ENCODE measurements around the gene UNC45B. TPM values are rescaled to one million over a fixed set of nuclear protein-coding genes. Genes with fewer than 3 reads are reported as not detected.
"Not testable (repeated sequence)": the region's sequence is repeated elsewhere in the genome, so short reads cannot be mapped to it uniquely, and the experiment has no call there.

UNC45B gene
- polyA plus RNA-seq, 1 donor (not counting 4 experiments of a cell fraction or from before 2014, with no cell fraction given): 0.03 TPM

- no peak for DNase-seq (ENCODE audit: low read depth, low spot score)
- H3K9me3 ChIP-seq (ENCODE audit: control insufficient read depth, low read depth, low read length): no peaks in the 10 kb centered on the region
- H3K9ac ChIP-seq (ENCODE audit: control insufficient read depth, extremely low read depth, insufficient read depth, low read length): no peak overlapping the region
- H3K9me1 ChIP-seq (ENCODE audit: control insufficient read depth, extremely low read depth, insufficient read depth, low read length): no peaks in the 10 kb centered on the region
- no peak overlapping the region for H3K4me2 ChIP-seq (ENCODE audit: control insufficient read depth, extremely low read depth, insufficient read depth, low read depth, low read length)
- H2AFZ ChIP-seq (ENCODE audit: control insufficient read depth, low read length): no peak overlapping the region
- FAIRE-seq: no peak
- no peaks in the 10 kb centered on the region for H3K36me3 ChIP-seq (ENCODE audit: control insufficient read depth in 2 of 2, extremely low read depth in 1 of 2, insufficient read depth in 2 of 2, low read length in 2 of 2)
- TF ChIP-seq EZH2 (IDR thresholded peaks at IDR 0.05; ENCODE audit: low read length) (no peak), CTCF (optimal IDR thresholded peaks at IDR 0.05 in 1 of 3, IDR thresholded peaks at IDR 0.05 in 1 of 3, conservative IDR thresholded peaks at IDR 0.05 in 1 of 3; ENCODE audit: extremely low read depth in 1 of 3, insufficient read depth in 2 of 3, low read length in 3 of 3) (no peak)
- H3K4me1 ChIP-seq (ENCODE audit: control insufficient read depth, extremely low read depth, insufficient read depth, low read length): no peaks in the 10 kb centered on the region
- H4K20me1 ChIP-seq (ENCODE audit: control insufficient read depth, extremely low read depth, insufficient read depth, low read length): no peaks in the 10 kb centered on the region
- no peaks in the 10 kb centered on the region for H3K79me2 ChIP-seq (ENCODE audit: control insufficient read depth, insufficient read depth, low read length)
- H3K27me3 ChIP-seq (ENCODE audit: control insufficient read depth, extremely low read depth, insufficient read depth, low read length): no peaks in the 10 kb centered on the region
- no peak overlapping the region for H3K4me3 ChIP-seq (ENCODE audit: control insufficient read depth in 2 of 3, extremely low read depth in 1 of 3, insufficient read depth in 2 of 3, low read depth in 1 of 3, low read length in 3 of 3)
- dilution Hi-C loops (cut with MboI; ENCODE audit: extremely low pct_ligation_motif_present, low sequenced_read_pairs): no loop called here
- H3K27ac ChIP-seq (ENCODE audit: control insufficient read depth, insufficient read depth, low read length): no peak overlapping the region
Observed at GRCh38 chr17:35229638-35230037, 82.0 kb downstream of the UNC45B start.

- H4K20me1 ChIP-seq (ENCODE audit: control insufficient read depth, extremely low read depth, insufficient read depth, low read length); FAIRE-seq; H3K27me3 ChIP-seq (ENCODE audit: control insufficient read depth, extremely low read depth, insufficient read depth, low read length); H3K9ac ChIP-seq (ENCODE audit: control insufficient read depth, extremely low read depth, insufficient read depth, low read length); H3K79me2 ChIP-seq (ENCODE audit: control insufficient read depth, insufficient read depth, low read length); H3K4me3 ChIP-seq (ENCODE audit: control insufficient read depth in 2 of 3, extremely low read depth in 1 of 3, insufficient read depth in 2 of 3, low read depth in 1 of 3, low read length in 3 of 3); dilution Hi-C loops (cut with MboI; ENCODE audit: extremely low pct_ligation_motif_present, low sequenced_read_pairs); H3K4me2 ChIP-seq (ENCODE audit: control insufficient read depth, extremely low read depth, insufficient read depth, low read depth, low read length); H3K27ac ChIP-seq (ENCODE audit: control insufficient read depth, insufficient read depth, low read length); DNase-seq (ENCODE audit: low read depth, low spot score); H2AFZ ChIP-seq (ENCODE audit: control insufficient read depth, low read length); H3K9me1 ChIP-seq (ENCODE audit: control insufficient read depth, extremely low read depth, insufficient read depth, low read length); H3K9me3 ChIP-seq (ENCODE audit: control insufficient read depth, low read depth, low read length); H3K36me3 ChIP-seq (ENCODE audit: control insufficient read depth in 2 of 2, extremely low read depth in 1 of 2, insufficient read depth in 2 of 2, low read length in 2 of 2): not testable (repeated sequence)
- peaks cover 20% of the 10 kb centered on the region for H3K4me1 ChIP-seq (ENCODE audit: control insufficient read depth, extremely low read depth, insufficient read depth, low read length)
Observed at GRCh38 chr17:35234315-35234714, 86.7 kb downstream of the UNC45B start.

- no peak for DNase-seq (ENCODE audit: low read depth, low spot score)
- TF ChIP-seq EZH2 (IDR thresholded peaks at IDR 0.05; ENCODE audit: low read length) (no peak), CTCF (optimal IDR thresholded peaks at IDR 0.05 in 1 of 3, IDR thresholded peaks at IDR 0.05 in 1 of 3, conservative IDR thresholded peaks at IDR 0.05 in 1 of 3; ENCODE audit: extremely low read depth in 1 of 3, insufficient read depth in 2 of 3, low read length in 3 of 3) (no peak)
- H3K4me1 ChIP-seq (ENCODE audit: control insufficient read depth, extremely low read depth, insufficient read depth, low read length): peaks cover 25% of the 10 kb centered on the region
Observed at GRCh38 chr17:35235289-35235688, 87.7 kb downstream of the UNC45B start.

More at GRCh38 chr17:35235289-35235688, 87.7 kb downstream of the UNC45B start:
- Histone ChIP-seq H4K20me1 (ENCODE audit: control insufficient read depth, extremely low read depth, insufficient read depth, low read length) (no peaks in the 10 kb centered on the region), H3K9me1 (ENCODE audit: control insufficient read depth, extremely low read depth, insufficient read depth, low read length) (no peaks in the 10 kb centered on the region), H3K9me3 (ENCODE audit: control insufficient read depth, low read depth, low read length) (no peaks in the 10 kb centered on the region), H3K79me2 (ENCODE audit: control insufficient read depth, insufficient read depth, low read length) (no peaks in the 10 kb centered on the region), H3K4me3 (ENCODE audit: control insufficient read depth in 2 of 3, extremely low read depth in 1 of 3, insufficient read depth in 2 of 3, low read depth in 1 of 3, low read length in 3 of 3) (no peak overlapping the region), H3K4me2 (ENCODE audit: control insufficient read depth, extremely low read depth, insufficient read depth, low read depth, low read length) (no peak overlapping the region), H3K27me3 (ENCODE audit: control insufficient read depth, extremely low read depth, insufficient read depth, low read length) (no peaks in the 10 kb centered on the region), H3K9ac (ENCODE audit: control insufficient read depth, extremely low read depth, insufficient read depth, low read length) (no peak overlapping the region), H2AFZ (ENCODE audit: control insufficient read depth, low read length) (no peak overlapping the region), H3K36me3 (ENCODE audit: control insufficient read depth in 2 of 2, extremely low read depth in 1 of 2, insufficient read depth in 2 of 2, low read length in 2 of 2) (no peaks in the 10 kb centered on the region), H3K27ac (ENCODE audit: control insufficient read depth, insufficient read depth, low read length) (no peak overlapping the region)
- dilution Hi-C loops (cut with MboI; ENCODE audit: extremely low pct_ligation_motif_present, low sequenced_read_pairs): no loop called here
- FAIRE-seq: no peak
